Measurements from ENCODE around the gene UQCC3.
"Not testable (repeated sequence)": the region's sequence is repeated elsewhere in the genome, so short reads cannot be mapped to it uniquely, and the experiment has no call there.

The UQCC3 gene

DNA sequence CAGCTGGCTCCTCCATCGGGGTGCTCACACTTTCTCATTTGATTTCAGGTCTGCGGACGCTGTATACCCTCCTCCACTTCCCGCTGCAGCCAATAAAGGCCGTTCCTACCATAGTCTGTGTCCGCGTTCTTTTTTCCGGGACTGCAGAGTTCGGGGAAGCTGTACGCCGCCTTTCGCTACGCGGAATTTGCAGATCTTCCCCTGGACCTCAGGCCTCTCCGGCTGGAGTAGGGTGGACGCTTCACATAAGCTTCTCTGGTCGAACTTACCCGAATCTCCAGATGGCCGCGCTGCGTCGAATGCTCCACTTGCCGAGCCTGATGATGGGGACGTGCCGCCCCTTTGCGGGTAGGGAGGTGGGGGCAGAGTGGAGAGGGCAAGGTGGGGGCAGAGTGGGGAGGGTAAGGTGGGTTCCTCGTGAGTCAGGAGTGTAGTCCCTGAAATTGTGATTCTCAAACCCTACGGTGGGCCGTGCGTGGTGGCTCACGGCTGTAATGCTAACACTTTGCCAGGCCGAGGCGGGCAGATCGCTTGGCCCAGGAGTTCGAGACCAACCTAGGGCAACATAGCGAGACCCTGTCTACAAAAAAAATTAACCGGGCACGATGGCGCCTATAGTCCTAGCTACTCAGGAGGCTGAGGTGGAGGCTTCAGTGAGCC lies 5.7 kb upstream of the UQCC3 start:
- DNase-seq (ENCODE audit: low read depth) = peak; percentile 69

DNA sequence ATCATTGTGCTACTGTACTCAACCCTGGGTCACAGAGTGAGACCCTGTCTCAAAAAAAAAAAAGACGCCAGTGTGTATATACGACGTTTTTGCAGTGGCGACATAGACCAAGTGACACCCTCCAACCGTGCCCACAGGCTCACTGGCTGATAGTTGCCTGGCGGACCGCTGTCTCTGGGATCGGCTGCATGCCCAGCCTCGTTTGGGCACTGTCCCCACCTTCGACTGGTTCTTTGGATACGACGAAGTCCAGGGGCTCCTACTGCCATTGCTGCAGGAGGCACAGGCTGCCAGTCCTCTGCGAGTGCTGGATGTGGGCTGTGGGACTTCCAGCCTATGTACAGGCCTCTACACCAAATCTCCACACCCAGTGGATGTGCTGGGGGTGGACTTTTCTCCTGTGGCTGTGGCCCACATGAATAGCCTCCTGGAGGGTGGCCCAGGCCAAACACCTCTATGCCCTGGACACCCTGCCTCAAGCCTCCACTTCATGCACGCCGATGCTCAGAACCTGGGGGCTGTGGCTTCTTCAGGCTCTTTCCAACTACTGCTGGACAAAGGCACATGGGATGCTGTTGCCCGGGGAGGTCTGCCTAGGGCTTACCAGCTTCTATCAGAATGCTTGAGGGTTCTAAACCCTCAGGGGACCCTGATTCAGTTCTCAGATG lies 5.1 kb upstream of the UQCC3 start:
- DNase-seq (ENCODE audit: low read depth) = no peak

DNA sequence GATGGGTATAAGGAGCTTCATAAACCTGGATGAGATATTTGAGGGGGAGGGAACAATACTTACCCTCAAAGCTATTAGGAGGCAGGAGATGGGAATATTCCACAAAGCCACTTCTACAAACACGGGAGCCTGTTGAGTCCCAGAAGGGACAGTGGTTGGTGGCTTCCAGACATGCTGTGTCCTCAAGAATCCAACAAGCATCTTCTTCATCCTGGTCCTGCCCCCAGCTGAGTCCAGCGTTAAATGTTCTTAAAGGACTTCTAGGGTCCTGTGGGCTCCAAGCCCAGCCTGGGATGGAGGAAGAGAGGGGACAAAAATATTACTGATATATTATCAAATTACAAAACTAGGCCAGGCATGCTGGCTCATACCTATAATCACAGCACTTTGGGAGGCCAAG lies 4.0 kb upstream of the UQCC3 start:
- DNase-seq (ENCODE audit: low read depth) = no peak

DNA sequence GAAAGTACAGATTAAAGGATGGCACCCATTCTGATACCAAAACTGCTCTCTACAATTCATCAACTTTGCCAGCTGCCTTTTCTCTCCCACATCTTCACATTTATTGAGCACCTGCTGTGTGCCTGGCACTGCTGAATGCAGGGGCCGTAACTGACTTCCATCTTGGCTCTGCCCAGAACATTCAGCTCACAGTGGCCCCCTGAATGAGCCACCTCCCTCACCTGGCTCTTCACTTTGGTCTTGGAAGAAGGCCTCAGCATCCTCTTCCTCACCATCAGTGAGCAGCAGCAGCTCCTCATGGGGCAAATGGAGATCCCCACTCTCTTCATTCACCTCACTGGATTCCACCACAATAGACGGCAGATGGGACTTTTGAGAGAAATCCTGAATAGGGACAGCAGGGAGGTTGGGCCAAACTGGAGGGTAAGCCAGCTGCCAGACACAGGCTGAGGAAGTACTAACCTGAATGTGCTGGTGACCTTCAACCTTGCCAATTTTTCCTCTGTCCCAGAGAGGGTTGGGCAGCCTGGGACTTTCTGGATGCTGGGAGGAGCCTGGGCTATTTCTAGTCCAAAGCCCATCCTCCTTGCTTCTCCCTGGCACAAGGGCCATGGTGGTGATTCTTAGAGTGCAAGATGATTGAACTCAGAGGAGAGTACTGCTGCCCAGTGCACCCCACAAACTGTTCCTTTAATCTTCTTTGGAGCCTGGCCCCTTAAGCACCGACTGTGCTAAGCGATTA lies 1.9 kb upstream of the UQCC3 start:
- no peak for DNase-seq (ENCODE audit: low read depth)

DNA sequence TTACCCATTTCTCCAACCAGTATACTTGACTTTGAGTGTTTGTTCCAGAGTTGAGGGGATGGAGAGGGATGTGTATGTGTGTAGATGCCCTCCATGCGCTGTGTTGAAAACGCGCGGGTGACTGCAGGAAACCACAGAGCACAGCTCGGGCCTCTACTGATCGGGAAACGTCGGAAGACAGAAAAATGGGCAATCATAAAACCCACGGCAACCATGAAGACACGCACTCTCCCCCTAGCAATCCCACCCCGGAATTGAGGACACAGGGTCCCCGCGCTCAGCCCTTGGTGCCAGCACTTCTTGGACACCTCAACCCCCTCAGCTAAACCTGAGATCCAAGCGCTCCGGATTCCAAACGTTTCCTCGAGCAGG lies 251 bp upstream of the UQCC3 start:
- DNase-seq (ENCODE audit: low read depth) = no peak

DNA sequence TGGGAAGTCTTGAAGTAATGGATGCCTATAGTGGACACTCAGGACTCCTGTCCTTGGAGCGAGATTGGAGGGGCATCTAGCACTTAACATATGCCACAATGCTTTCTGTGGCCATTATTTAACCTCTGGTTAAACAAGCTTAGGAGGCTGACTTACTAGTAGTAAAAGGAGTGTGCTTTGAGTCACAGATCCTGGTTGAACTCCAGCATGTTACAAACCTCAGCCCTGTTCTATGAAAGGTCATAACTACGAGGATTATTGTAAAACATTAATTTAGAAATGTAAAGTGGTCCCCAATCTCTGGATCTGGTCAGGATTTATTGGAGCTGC lies 1.7 kb downstream of the UQCC3 start:
- DNase-seq (ENCODE audit: low read depth) = no peak

DNA sequence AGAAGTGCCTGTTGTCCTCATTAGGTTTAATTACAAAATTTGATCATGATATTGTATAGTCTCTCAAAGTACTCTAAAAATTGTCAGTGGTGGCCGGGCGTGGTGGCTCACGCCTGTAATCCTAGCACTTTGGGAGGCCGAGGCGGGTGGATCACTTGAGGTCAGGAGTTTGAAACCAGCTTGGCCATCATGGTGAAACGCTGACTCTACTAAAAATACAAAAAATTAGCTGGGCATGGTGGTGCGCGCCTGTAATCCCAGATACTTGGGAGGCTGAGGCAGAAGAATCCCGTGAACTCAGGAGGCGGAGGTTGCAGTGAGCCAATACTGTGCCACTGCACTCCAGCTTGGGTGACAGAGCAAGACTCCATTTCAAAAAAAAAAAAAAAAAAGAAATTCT lies 3.9 kb downstream of the UQCC3 start:
- not testable (repeated sequence) for DNase-seq (ENCODE audit: low read depth)

DNA sequence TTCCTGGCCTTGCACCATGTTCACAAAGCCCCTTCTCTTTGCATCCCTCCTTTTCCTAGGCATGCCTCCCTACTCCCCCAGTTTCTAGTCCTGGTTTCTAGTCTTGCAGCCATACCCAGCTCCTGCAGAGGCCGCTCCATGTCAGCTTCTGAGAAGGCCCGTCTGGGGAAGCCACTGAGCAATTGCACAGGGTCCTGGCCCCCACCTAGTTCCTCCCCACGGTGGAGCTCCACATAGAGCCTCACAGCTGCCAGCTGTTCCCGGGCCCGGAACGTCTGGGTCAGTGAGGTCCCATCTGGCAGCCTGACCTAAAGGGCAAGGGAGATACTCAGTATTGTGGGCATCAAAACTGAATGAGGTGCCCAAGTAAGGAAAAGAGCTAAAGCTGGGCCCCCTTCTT lies 5.2 kb downstream of the UQCC3 start:
- no peak for DNase-seq (ENCODE audit: low read depth)

DNA sequence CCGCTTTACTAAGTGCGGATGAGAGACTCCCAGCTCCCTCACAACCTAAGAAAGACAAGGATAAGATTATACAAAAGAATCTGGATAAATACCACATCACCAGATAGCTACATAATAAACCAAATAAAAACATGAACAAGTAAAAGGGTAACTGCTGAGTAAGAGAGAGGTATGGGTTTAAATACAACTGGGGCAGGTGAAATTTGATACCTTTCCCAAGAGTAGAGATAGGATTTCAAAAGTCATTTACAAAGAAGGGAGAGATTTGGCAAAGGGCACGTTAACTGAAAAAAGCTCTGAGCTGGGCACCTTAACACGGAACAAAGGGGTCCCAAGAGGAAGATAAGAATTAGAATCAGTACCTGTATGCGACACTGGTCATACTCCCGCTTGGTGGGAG lies 5.7 kb downstream of the UQCC3 start:
- no peak for DNase-seq (ENCODE audit: low read depth)

DNA sequence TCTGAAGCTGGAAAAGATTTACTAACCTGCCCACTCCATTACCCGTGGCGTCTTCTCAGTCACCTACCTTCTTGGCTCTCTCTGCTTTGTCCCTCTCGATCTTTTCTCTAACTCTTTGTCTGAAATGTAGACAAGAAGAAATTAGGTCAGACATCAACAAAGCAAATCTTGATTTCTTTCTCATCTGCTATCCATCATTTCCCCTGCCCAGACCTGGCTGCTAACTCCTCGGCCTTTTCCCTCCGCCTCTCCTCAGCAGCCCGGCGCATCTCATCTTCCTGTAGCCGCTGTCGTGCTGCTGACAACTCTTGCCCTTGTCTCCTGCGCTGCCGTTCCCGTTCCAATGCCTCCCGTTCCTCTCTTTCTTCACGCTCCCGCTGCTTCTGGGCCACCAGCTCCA lies 6.2 kb downstream of the UQCC3 start:
- no peak for DNase-seq (ENCODE audit: low read depth)

DNA sequence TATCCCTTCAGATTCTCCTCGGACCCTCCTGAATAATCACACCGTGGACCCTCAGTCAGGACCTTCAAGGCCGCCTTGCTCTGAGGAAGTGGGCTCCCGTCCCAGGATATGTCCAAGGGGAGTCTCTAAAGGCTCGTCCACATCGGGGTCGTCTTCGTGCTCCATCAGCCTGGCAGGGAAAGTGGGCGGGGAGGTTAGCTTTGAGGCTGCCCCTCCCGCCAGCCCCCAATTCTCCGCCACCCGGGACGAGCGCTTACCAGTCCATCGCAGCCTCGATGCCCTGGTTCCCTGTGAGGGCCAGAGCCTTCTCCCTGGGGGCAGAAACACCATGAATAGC lies 6.9 kb downstream of the UQCC3 start:
- no peak for DNase-seq (ENCODE audit: low read depth)

DNA sequence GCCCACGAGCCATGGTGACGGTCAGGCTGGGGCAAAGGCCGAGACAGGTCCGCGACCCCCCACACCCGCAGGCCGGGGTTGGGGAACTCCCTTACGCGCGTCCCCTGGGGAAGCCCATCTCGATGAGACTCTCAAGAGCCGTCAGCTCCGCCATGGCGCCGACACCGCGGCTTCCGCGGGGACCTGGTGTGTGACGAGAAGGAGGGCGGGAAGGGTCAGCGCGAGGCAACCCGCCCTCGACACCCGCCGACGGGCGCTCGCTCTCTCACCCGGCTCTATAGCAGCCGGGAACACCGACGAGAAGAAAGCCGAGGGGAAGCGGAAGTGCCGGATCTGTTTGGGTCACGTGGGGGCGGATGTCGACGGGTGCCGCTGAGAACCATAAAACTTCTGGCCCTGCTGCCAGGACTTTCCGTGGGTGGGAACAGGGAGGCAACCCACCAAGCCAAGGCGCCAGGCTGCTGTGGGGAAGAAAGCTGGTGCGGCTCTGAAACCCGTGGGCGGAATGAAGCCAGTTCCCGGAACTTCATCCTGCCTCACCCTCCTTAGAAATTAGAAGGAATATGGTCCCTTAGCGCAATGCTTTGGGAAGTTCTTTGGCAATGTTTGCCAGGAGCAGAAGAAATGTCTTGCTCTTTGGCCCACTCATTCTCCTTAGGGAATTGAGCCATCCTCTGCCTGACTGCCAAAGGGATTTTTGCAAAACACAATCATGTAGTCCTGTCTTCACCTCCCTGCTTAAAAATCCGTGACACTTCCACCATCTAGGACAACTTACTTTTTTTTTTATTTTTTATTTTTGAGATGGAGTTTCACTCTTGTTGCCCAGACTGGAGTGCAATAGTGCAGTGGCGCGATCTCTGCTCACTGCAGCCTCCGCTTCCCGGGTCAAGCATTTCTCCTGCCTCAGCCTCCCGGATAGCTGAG lies 7.6 kb downstream of the UQCC3 start, which contains the start of gene UBXN1:
Gene UBXN1 (minus strand): TSS at position 304 of the 927 bp plus-strand sequence. CDS start 150 bp downstream, at position 154.
- peak; percentile 74 for DNase-seq (ENCODE audit: low read depth)

DNA sequence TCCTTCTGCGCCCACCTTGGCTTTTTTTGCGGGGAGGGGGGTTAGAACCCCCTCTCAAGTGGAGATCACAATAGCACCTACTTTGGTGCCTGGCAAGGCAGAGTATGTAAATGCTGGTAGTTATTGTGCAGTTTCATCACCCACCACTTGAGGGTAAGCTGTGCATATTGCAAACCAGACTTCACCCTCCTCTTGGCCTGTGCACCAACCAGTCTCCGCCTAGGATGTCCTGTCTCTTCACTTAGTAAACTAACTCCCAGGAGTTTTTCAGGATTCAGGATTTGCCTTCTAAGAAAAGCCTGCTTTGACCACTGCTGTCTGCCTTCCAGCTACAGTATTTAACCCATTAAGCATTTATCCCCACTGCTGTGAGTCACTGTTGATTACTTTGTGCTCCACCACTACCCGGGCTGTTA lies 9.4 kb downstream of the UQCC3 start:
- DNase-seq (ENCODE audit: low read depth) = no peak

DNA sequence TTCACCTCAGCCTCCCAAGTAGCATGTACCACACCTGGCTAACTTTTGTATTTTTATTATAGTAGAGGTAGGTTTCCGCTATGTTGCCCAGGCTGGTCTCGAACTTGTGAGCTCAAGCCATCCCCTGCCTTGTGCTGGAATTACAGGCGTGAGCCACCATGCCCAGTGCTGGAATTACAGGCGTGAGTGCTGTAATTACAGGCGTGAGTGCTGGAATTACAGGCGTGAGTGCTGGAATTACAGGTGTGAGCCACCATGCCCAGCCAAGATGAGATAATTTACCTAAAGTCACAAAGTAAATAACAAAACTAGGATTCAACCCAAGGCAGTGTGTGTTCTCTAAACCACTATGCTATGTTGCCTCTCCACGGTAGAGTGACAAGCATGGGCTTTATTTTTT lies 11.0 kb downstream of the UQCC3 start:
- DNase-seq (ENCODE audit: low read depth) = no peak

DNA sequence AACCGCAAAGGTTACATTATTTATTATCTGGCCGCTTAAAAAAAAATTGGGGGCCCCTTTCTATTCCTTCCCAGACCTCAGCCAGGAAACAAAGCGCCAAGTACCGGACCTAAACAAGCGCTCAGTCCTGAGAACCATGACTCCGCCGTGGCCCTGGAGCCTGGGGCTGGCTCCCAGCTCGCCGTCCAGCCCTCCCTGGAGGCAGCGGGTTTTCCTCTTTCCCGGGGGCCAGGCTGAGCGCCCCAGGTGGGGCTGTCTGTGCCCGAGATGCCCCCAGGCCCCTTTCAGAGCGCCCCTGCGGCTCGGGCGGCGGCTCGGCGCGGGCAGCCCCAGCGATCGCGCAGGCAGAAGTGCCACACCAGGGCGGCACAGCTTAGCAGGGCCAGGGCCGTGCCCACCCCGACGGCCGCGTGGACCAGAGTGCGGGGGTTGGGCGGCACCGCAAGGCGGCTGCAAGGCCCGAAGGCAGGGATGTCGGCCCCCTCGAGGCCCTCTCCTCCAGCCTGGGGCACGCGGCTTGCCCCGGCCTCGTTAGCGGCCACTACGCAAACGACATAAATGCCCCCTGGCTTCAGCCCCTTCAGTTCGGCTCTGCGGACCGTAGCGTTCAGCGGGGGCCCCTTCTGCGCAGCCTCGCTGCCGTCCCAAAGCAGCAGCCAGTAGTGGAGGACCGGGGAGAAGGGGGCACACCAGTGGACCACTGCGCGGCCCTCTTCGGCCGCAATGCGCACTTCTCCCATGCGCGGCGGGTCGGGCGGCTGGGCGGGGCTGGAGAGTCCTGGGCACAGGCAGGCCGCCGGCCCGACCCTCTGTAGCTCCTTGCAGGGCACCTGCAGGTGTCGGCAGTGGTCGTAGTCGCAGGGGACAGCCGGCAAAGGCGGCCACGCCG lies 16.3 kb downstream of the UQCC3 start:
- DNase-seq (ENCODE audit: low read depth) = no peak

DNA sequence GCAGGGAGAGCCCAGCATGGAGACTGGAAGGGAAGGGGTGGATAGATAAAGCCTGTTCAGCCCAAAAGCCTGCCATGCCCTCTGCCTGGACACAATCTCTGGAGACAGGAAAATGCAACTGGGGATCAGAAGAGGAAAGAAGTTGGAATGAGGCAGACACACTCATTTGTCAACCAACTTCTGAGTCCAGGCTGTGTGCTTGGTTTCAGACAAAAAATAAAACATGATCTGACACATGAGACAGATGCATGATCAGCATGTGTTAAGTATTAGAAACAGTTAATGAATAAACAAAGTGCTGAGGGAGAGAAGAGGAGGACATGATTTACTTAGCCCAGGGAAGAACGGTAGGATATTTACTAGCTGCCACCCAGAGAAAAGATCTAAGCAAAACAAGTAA lies 17.0 kb downstream of the UQCC3 start:
- DNase-seq (ENCODE audit: low read depth) = no peak

DNA sequence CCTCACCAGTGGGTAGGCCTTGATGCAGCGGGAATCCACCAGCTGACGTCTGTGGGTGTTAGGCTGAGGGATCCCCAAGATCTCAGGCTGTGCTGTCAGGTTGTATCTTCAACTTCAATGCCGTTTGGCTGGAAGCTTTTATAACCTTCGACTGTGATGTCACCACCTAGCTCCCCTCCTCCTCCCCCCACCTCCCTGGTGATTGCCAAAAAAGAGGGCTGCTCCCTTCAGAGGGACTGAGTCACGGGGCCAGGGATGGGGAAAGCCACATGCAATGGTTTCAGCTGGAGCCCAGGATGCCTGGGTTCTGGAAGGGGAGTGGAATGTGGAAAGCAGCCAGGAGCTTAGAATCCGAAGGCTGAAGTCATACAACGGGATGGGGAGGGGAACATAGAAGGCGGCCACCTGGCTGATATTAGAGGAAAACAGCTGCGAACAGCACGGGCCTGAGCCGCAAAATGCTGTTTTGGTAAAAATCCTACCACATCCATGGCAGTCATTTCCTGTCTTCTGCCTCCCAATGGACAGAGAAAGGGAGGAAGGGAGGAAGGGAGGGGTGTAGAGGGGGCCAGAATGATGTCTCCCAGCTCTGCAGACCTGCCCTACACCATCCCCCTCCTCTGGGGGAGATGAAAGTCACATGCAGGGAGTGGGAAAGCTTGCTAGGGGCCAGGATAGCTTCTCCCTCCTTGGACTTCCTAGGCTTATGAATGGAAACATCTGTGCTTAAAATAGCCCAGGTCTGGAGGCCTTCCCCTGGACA lies 18.1 kb downstream of the UQCC3 start, which contains the start of gene LRRN4CL:
Gene LRRN4CL (minus strand): TSS at position 110 of the 763 bp plus-strand sequence. CDS start 1,022 bp downstream, outside the sequence.
- DNase-seq (ENCODE audit: low read depth) = no peak

DNA sequence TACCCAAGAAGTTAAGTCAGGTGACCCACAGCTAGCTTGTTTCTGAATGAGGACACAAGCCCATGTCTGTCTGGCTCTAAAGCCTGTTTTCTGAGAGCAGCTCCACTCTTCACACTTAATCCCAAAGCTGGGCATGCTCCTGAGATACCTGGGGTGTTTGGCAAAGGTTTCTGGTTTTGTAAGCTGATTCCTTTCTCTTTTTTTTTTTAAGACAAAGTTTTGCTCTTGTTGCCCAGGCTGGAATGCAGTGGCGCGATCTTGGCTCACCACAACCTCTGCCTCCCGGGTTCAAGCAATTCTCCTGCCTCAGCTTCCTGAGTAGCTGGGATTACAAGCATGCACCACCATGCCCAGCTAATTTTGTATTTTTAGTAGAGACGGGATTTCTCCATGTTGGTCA lies 22.2 kb downstream of the UQCC3 start:
- not testable (repeated sequence) for DNase-seq (ENCODE audit: low read depth)

DNA sequence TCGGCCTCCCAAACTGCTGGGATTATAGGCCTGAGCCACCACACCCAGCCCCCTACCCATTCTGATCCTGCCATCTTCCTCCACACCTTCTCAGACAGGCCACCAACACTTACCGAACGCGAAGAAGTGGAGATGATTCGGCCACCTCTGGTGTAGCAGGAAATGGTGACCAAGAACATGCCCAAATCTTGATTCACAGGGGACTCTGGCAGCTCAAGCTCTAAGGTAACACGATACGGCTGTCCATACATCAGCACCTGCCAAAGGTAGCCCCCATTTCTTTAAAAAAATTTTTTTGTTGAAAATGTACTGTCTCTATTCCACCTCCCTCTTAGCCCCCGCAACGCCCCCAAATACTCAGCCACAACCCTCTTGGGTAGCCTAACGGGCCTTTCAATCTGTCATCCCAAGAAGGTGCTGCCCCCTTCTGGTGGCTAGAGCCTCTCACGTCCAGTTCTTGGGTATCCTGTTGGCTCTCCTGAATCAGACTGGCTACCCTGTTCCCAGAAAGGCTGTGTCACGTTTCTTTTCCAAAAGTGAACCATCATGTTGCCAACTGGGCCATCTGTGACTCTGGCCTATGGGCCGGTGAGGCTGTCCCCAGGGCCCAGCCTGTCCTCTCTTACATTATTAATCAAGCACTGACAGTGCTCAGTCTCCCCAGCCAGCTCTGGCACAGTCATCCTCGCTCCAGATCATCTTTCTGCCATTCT lies 23.1 kb downstream of the UQCC3 start:
- DNase-seq (ENCODE audit: low read depth) = peak; percentile 43

DNA sequence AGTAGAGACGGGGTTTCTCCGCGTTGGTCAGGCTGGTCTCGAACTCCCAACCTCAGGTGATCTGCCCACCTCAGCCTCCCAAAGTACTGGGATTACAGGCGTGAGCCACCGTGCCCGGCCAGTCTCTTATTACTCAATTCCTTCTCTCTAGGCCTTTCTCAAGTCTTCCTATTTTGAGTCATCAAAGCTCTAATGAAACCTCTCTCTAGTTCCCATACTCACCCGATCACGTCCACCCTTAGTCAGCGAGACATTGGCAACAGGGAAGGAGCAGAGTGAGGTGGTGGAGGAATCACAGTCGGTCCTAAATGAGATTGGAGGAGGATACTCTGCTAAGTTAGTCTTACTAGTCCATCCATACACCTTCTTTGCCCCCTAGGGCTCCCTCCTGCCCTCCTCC lies 30.8 kb downstream of the UQCC3 start:
- no peak for DNase-seq (ENCODE audit: low read depth)

Data from stimulated activated CD8-positive, alpha-beta memory T cell treated with anti-CD3 and anti-CD28 coated beads, Interleukin-12 subunit alpha, Interleukin-12 subunit beta, amount 100 ng/mL, for 4 hours (primary cell).